GM19025 (cell line): ENCODE results near the gene FAM193A.
"Not testable (repeated sequence)": the region's sequence is repeated elsewhere in the genome, so short reads cannot be mapped to it uniquely, and the experiment has no call there.

Source experiments
- ATAC-seq: cut with Tn5 transposase; IDR thresholded peaks from one replicate; pipeline ENCODE4 v1.9.1; 2021; ENCODE audit warnings: mild to moderate bottlenecking, low read depth, moderate library complexity; ENCODE audit not compliant: unreplicated experiment

Gene FAM193A

GRCh38 chr4:2572866-2573265, 36.4 kb downstream of the FAM193A start:
- no peak for ATAC-seq

DNA sequence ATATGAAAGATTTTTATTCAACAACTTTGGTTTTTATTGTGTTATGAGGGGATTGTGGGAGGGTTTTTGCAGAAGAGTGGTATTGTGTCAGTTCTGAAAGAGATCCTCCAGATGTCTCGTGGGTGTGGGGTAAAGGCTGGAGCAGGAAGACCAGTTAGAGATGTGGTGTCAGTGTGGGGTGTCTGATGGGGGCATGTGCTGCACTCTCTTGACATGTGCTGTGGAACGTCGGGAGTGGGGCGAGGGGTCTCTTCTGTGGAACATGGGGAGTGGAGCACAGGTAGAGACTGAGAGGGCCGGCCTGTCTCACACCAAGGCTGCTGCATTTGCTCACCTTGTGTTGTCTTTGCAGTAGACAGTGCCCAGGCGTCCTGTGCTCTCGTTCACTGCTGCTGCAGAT, 37.6 kb downstream of the FAM193A start:
- ATAC-seq, result no peak

- ATAC-seq, result no peak
Observed at GRCh38 chr4:2574863-2575262, 38.4 kb downstream of the FAM193A start.

GRCh38 chr4:2576290-2576689, 39.8 kb downstream of the FAM193A start:
- no peak for ATAC-seq

GRCh38 chr4:2578106-2578505, 41.7 kb downstream of the FAM193A start:
- ATAC-seq, result no peak

DNA sequence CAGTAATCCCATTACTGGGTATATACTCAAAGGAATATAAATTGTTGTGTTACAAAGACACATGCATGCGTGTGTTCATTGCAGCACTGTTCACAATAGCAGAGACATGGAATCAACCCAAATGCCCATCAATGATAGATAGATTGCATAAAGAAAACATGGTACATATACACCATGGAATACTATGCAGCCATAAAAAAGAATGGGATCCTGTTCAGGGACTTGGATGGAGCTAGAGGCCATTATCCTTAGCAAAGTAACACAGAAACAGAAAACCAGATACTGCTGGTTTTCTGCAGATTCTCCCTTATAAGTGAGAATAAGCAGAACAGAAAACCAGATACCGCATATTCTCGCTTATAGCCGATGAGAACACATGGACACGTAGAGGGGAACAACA, 43.5 kb downstream of the FAM193A start:
- no peak for ATAC-seq

DNA sequence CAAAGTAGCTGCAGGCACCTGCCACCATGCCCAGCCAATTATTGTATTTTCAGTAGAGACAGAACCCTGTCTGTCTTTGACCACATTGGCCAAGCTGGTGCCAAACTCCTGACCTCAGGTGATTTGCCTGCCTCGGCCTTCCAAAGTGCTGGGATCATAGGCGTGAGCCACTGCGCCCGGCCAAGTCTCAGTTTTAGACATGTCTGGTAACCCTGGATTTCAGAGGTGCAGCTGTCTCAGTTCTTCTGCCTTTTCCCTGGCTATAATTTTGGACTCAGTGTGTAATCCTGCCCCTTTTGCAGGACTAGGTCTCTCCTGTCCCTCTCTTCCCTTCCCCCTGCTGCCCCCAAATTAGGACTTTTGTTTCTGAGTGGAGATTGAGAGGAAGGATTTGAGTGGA, 46.6 kb downstream of the FAM193A start:
- ATAC-seq, result no peak

DNA sequence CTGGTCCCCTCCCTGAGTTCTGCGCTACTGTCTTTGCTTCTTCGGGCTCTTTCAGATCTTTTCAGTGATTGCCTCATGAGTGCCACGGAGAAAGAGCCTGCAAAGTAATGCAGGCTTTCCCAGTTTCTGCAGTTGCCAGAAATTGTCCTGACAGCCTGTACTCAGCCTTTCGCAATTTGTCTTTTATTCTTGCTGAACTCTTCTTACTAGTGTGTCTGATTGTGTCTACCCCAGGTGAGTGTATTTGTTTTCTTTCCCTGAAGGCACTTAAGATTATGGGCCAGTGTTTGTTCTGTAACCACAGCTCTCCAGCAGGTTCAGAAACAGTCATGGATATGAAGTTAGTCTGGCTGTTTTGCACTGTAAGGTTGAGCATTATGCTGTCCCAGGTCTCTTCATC, 47.1 kb downstream of the FAM193A start:
- ATAC-seq, result no peak

GRCh38 chr4:2586502-2586901, 50.1 kb downstream of the FAM193A start:
- no peak for ATAC-seq

GRCh38 chr4:2587213-2587823, 50.9 kb downstream of the FAM193A start:
- no peak for ATAC-seq

GRCh38 chr4:2588259-2588658, 51.8 kb downstream of the FAM193A start:
- ATAC-seq, result no peak

- no peak for ATAC-seq
Observed at GRCh38 chr4:2591189-2591588, 54.7 kb downstream of the FAM193A start.

- not testable (repeated sequence) for ATAC-seq
Observed at GRCh38 chr4:2592014-2592413, 55.6 kb downstream of the FAM193A start.

GRCh38 chr4:2592572-2592971, 56.1 kb downstream of the FAM193A start:
- ATAC-seq, result no peak

DNA sequence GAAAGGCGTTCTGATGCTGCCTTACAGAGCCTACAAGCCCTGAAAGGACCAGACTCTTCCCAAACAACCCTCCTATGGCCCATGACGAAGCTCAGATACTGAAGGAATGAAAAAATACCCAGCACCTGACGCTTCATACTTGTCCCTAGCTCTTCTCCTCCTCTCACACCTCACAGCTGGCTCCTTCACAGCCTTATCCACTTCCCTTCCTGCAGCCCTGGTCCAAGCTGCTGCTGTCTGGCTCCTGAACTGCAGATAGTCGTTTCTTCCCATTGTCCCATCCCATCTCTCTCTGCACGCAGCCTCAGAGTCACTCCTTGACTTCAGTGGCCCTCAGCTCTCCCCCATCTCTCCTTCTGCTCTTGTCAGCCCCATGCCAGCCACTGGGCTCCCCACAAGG, 56.6 kb downstream of the FAM193A start:
- ATAC-seq, result no peak

GRCh38 chr4:2595436-2595835, 59.0 kb downstream of the FAM193A start:
- no peak for ATAC-seq

DNA sequence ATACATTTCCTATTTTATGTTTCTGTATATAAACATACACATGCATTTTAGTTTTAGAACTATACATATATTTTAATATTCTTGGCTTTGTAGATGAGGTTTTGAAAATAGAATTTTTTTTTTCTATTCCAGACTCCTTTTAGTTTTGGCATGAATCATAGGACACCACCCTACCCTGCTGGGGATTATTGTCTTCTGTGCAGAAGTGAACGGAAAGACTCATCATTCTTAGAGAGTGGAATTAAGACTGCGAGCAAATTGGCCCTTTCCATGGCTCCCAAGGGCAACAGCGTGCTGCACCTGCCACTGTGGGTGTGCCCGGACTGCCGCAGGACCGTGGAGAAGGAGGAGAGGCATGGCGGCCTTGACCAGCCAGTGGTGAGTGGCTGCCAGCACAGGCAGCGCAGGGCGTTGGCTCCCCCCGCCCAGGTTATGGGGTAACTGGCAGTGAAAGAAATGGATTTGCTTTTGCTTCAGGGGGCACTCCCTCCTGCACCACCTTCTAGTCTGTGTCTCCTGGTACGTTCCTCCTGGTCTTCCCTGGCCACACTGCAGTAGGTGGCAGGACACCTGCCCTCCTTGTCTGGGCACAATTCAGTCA, 59.6 kb downstream of the FAM193A start:
- ATAC-seq, result no peak

DNA sequence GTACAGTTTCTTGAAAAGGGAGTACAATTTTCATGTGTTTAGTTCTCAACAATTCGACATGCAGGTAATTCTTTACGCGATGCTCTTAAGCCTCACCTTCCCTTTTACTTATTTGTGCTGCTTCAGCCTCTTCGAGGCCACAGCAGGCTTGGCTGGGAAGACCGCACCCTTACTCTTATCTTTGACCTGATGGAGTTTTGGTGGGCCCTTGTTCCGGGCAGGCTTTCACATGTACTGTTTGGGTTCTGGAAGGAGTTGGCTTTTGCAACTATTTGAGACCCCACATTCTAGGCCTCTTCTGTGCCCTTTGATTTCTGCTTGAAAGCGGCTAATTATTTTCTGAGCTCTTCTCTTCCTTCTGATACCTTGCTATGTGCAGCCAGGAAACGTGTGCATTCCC, 60.2 kb downstream of the FAM193A start:
- ATAC-seq, result no peak

GRCh38 chr4:2598511-2599303, 62.3 kb downstream of the FAM193A start:
- peak; percentile 69 for ATAC-seq

- no peak for ATAC-seq
Observed at GRCh38 chr4:2599304-2599654, 62.8 kb downstream of the FAM193A start.

DNA sequence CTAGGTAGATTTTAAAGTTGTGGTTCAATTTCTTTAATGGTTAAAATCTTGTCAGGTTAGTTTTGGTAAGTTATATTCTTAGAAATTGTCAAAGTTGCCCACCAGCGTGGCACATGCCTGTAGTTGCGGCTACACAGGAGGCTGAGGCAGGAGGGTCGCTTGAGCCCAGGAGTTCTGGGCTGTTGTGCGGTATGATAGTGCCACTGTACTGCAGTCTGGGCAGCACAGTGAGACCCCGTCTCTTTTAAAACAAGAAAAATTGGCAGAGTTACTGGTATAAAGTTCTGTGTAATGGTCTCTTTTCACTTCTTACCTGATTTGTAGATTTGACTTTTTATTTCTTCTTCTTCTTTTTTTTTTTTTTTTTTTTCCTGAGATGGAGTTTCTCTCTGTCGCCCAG, 64.4 kb downstream of the FAM193A start:
- ATAC-seq, result no peak

DNA sequence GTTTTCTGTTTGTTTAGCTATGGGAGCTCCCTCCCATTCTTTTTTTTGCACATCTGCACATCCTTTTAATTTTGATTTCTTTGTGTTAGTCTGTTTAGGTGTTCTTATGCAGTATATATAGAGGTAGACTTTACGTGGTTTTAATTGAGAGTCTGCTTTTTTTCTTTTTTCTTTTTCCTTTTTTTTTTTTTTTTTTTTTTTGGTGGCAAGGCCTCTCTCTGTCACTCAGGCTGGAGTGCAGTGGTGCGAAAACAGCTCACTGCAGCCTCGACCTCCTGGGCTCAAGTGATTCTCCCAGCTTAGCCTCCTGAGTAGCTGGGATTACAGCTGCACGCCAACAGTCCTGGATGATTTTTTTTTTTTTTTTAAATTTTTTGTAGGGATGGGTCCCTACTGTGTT, 68.2 kb downstream of the FAM193A start:
- ATAC-seq, result no peak
